Fibroblast of the aortic adventitia (primary cell): ENCODE data around the gene ZBTB16. TPM values are rescaled to one million over a fixed set of nuclear protein-coding genes. Genes with fewer than 3 reads are reported as not detected.

Experiments used
- DNase-seq: peaks from one replicate; pipeline ENCODE4 v3.0.0-alpha.2; 2010; ENCODE audit warnings: low read depth
- H3K4me3 ChIP-seq: 2 replicates; pipeline ENCODE4 v1.5.1; 2011; ENCODE audit warnings: low read depth, mild to moderate bottlenecking, control low read depth, low read length, moderate library complexity
- total RNA-seq: library from RNA; depleted of rRNA; stranded (reverse); fragments of >200 nt; gene quantifications from 2 replicates; pipeline ENCODE4 v1.2.3, GENCODE V29; 2012; ENCODE audit warnings: low replicate concordance
- TF ChIP-seq, protein P1 (sequence below): IDR thresholded peaks from 2 replicates; pipeline ENCODE4 v1.5.1; 2011; ENCODE audit warnings: mild to moderate bottlenecking, low read length, control low read depth, inconsistent platforms; ENCODE audit not compliant: insufficient read depth

ZBTB16 gene
- total RNA-seq, 1 donor: 0.27 TPM

- DNase-seq: no peak
- TF ChIP-seq, protein P1, sequence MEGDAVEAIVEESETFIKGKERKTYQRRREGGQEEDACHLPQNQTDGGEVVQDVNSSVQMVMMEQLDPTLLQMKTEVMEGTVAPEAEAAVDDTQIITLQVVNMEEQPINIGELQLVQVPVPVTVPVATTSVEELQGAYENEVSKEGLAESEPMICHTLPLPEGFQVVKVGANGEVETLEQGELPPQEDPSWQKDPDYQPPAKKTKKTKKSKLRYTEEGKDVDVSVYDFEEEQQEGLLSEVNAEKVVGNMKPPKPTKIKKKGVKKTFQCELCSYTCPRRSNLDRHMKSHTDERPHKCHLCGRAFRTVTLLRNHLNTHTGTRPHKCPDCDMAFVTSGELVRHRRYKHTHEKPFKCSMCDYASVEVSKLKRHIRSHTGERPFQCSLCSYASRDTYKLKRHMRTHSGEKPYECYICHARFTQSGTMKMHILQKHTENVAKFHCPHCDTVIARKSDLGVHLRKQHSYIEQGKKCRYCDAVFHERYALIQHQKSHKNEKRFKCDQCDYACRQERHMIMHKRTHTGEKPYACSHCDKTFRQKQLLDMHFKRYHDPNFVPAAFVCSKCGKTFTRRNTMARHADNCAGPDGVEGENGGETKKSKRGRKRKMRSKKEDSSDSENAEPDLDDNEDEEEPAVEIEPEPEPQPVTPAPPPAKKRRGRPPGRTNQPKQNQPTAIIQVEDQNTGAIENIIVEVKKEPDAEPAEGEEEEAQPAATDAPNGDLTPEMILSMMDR: no peak
Observed at GRCh38 chr11:114261791-114262190, 202.3 kb downstream of the ZBTB16 start.

DNA sequence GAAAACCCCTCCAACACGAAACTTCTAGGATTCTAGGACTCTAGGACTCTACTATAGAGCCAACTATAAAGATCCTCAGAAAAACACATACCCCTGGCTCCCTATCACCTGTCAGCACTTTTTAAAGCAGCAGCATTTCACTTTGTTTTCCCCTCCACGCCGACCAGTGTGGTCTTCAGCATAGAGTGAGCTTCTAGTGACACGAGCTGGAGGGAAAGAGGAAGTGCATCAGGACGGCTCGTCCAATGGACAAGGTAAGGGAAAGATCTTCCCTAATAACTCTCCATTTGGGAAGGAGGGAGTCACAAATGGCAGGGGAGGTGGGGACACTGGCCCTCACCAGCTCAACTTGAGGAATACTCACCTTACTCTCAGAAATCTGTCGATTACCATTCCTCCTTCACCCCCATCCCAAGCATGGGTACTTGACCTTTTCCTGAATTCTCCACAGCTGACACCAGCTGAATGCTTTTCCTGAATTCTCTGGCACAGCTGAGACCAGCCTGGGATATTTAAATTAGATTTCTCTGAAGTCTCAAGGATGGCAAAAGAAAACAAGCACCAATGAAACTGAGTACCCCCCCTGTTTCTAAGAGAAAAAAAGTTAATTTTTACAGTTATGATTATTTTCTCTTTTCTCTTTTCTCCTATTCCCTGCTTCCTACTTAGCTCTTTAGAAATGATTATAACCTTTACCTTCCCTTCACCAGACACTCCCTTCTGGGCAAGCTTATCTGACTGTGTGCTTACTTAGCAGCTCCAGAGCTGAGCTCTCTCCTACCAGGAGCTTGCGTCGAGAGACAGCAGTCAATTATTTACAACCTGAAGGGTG, 203.4 kb downstream of the ZBTB16 start:
- peak; percentile 64 for DNase-seq
- H3K4me3 ChIP-seq: no peak overlapping the region
- TF ChIP-seq, protein P1: peak; percentile 84

More at GRCh38 chr11:114261791-114262190, 202.3 kb downstream of the ZBTB16 start:
- no peak overlapping the region for H3K4me3 ChIP-seq

GRCh38 chr11:114263513-114264170, 204.1 kb downstream of the ZBTB16 start:
- TF ChIP-seq, protein P1: no peak
- DNase-seq: no peak
- no peak overlapping the region for H3K4me3 ChIP-seq

DNA sequence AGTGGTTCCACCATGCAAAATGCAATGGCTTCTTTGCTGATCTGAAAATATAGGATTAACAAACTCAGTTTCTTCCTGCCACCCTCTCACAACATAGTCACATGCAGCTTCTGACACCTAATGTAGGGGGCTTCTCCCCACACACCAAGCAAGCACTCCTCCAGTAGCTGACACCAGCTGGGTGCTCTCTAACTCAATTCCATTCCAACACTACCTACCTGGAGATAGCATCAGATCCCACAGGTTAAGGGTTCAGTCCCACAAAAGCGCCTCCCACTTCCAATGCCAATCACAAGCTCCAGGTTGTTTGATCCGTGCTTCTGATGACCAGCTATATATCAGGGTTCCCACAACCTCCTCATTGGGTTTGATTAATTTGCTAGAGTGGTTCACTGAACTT, 204.9 kb downstream of the ZBTB16 start:
- H3K4me3 ChIP-seq: no peak overlapping the region
- TF ChIP-seq, protein P1: no peak
- no peak for DNase-seq

- no peak overlapping the region for H3K4me3 ChIP-seq
- no peak for DNase-seq
- TF ChIP-seq, protein P1: no peak
Observed at GRCh38 chr11:114265122-114265878, 205.8 kb downstream of the ZBTB16 start.

GRCh38 chr11:114269498-114269897, 210.0 kb downstream of the ZBTB16 start:
- DNase-seq: no peak
- TF ChIP-seq, protein P1: no peak
- no peak overlapping the region for H3K4me3 ChIP-seq
